ENCODE measurements around the gene MIDN. TPM values are rescaled to one million over a fixed set of nuclear protein-coding genes. Genes with fewer than 3 reads are reported as not detected.

The MIDN gene
- total and polyA plus RNA-seq, 2 of the 4 experiments (the other 2 are of a cell fraction), result 2.5 to 26.0 TPM

GRCh38 chr19:1283917-1284292 lies 35.5 kb downstream of the MIDN start:
- peaks cover 16% of the 10 kb centered on the region for H4K20me1 ChIP-seq (ENCODE audit: insufficient read depth, low read length)
- ChIA-PET CTCF (no interaction called here), POLR2A (ENCODE audit: unreplicated experiment) (interaction anchor here (1.0 kb wide), 1 partner anchor 9 kb away, joined by 5 read pairs; the partner anchor contains the start of gene FAM174C)
- no peak overlapping the region for H3K18ac ChIP-seq (ENCODE audit: low read depth, low read length)
- no peak overlapping the region for H3K23ac ChIP-seq (ENCODE audit: low read depth, low read length)
- no peak overlapping the region for H3K4me2 ChIP-seq (ENCODE audit: low read depth, low read length)
- no peak overlapping the region for H2BK5ac ChIP-seq (ENCODE audit: low read depth, low read length, poor library complexity, severe bottlenecking)
- 80% methylated on average over 1 of the region's 12 CpGs; no CpG with 5 or more reads in 1 of the 2 experiments for WGBS, 2 experiments (ENCODE audit: extremely low coverage in 2 of 2, insufficient read length in 1 of 2)
- peaks cover 41% of the 10 kb centered on the region for H3K27me3 ChIP-seq (ENCODE audit: control insufficient read depth, insufficient read depth, low read length)
- peaks cover 4% of the 10 kb centered on the region for H3K36me3 ChIP-seq (ENCODE audit: control insufficient read depth, insufficient read depth, low read length)
- no peaks in the 10 kb centered on the region for H3K9me1 ChIP-seq (ENCODE audit: insufficient read depth, low read length)
- H3K56ac ChIP-seq (ENCODE audit: extremely low read depth, insufficient read depth, low read length), result no peak overlapping the region
- no peak overlapping the region for H3K4ac ChIP-seq (ENCODE audit: low read depth, low read length)
- DNase-seq, result no peak
- no peak overlapping the region for H2BK15ac ChIP-seq (ENCODE audit: low read depth, low read length)
- intact Hi-C loops (cut with micrococcal nuclease) (loop anchor here (2.0 kb wide), 1 partner anchor 95 kb away; no protein-coding TSS in a partner anchor), dilution Hi-C loops (cut with HindIII; ENCODE audit: low sequenced_read_pairs, unreplicated experiment) (no loop called here), in situ Hi-C loops (cut with MboI; ENCODE audit: low sequenced_read_pairs) (loop anchor here (5.0 kb wide), 1 partner anchor 78 kb away; no protein-coding TSS in a partner anchor)
- no peak overlapping the region for H4K91ac ChIP-seq (ENCODE audit: insufficient read depth, low read depth, low read length)
- peaks cover 0 to 10% of the 10 kb centered on the region in 2 experiments; a peak in 1 of 4 replicates for H3K79me1 ChIP-seq (ENCODE audit: low read depth in 1 of 2, low read length in 2 of 2)
- H3K4me1 ChIP-seq (ENCODE audit: control insufficient read depth, insufficient read depth, low read length), result no peaks in the 10 kb centered on the region
- no peak overlapping the region for H2BK20ac ChIP-seq (ENCODE audit: low read depth, low read length)
- BruUV-seq (replicated peaks), result no TSS peak
- no peaks in the 10 kb centered on the region for H3K9me3 ChIP-seq (ENCODE audit: control insufficient read depth, insufficient read depth, low read length)
- H3K14ac ChIP-seq (replicated peaks; ENCODE audit: low read depth, low read length), result no peak overlapping the region
- no peak overlapping the region for H4K5ac ChIP-seq (ENCODE audit: low read depth, low read length)
- TF ChIP-seq CEBPB (IDR thresholded peaks at IDR 0.05; ENCODE audit: low read depth, low read length) (no peak), SMC3 (IDR thresholded peaks at IDR 0.05; ENCODE audit: low read depth, low read length) (no peak), POLR2A (IDR thresholded peaks at IDR 0.05; ENCODE audit: low read depth, low read length) (no peak), CHD1 (IDR thresholded peaks at IDR 0.05; ENCODE audit: low read depth, low read length) (no peak), MXI1 (IDR thresholded peaks at IDR 0.05; ENCODE audit: borderline replicate concordance, low read depth, low read length) (no peak), RAD21 (IDR thresholded peaks at IDR 0.05; ENCODE audit: low read length) (no peak), MAFK (IDR thresholded peaks at IDR 0.05; ENCODE audit: low read depth, low read length) (no peak), BHLHE40 (IDR thresholded peaks at IDR 0.05; ENCODE audit: low read depth, low read length) (no peak), USF2 (IDR thresholded peaks at IDR 0.05; ENCODE audit: low read depth, low read length) (no peak)
- no peak overlapping the region for H2BK120ac ChIP-seq (ENCODE audit: low read depth, low read length)
- no peak overlapping the region for H3K4me3 ChIP-seq (ENCODE audit: insufficient read depth, low read depth, low read length)
- no peak overlapping the region for H2AK9ac ChIP-seq (replicated peaks; ENCODE audit: low read depth, low read length, poor library complexity)
- H2AFZ ChIP-seq (replicated peaks; ENCODE audit: low read length, poor library complexity), result no peak overlapping the region
- H2AK5ac ChIP-seq (ENCODE audit: low read depth, low read length), result no peak overlapping the region
- H3K27ac ChIP-seq (ENCODE audit: insufficient read depth, low read length), result no peak overlapping the region
- no peak overlapping the region for H4K8ac ChIP-seq (ENCODE audit: low read depth in 2 of 2, low read length in 2 of 2)
- H3K9ac ChIP-seq (ENCODE audit: low read depth, low read length), result no peak overlapping the region
- ATAC-seq (ENCODE audit: low read depth), result no peak
